Sciatic nerve (tissue), 1 donor: Measurements from ENCODE around the gene TLR8. TPM values are rescaled to one million over a fixed set of nuclear protein-coding genes. Genes with fewer than 3 reads are reported as not detected.

ENCODE experiments used
- total RNA-seq: library from RNA; stranded (reverse); fragmentation: NEBNext Ultra II Directional; extraction: Animal tissue kit (Norgen Biotek cat#: 25700); gene quantifications from one replicate; pipeline ENCODE4 v1.2.1, GENCODE V29; 2021
- donor health status: DM: no; HTN: no; CAD: no.

The TLR8 gene
- total RNA-seq, 1 donor from 2014 or later, result 2.8 TPM

Other genes starting within 250 kb of the TLR8 start
- gene PRPS2, start 115.2 kb upstream of the TLR8 start, total RNA-seq, result 45.1 TPM
- 4.5 TPM for gene TLR7, start 39.5 kb upstream of the TLR8 start, total RNA-seq
- gene TMSB4X, start 68.5 kb downstream of the TLR8 start, total RNA-seq, result 3,078 TPM
- not detected for gene FAM9C, start 138.0 kb downstream of the TLR8 start, total RNA-seq